GM18951 (cell line): Measurements from ENCODE around the gene ARHGAP15.

ENCODE experiments used
- POLR2A ChIP-seq: IDR thresholded peaks from 4 replicates; pipeline ENCODE4 v1.6.1; 2011; ENCODE audit warnings: mild to moderate bottlenecking; ENCODE audit not compliant: insufficient read length, insufficient read depth; ENCODE audit errors: extremely low read depth
- in situ Hi-C: fragments of 300-500 bp; cut with MboI; formaldehyde crosslinking; loops from one replicate; pipeline ENCODE4 v1.12.0; 2022; ENCODE audit warnings: low sequenced_read_pairs, mixed read lengths, inconsistent platforms; ENCODE audit not compliant: unreplicated experiment

Gene ARHGAP15

GRCh38 chr2:143683977-143684376 lies 554.8 kb downstream of the ARHGAP15 start:
- in situ Hi-C loops: no loop called here

GRCh38 chr2:143684551-143685320 lies 555.5 kb downstream of the ARHGAP15 start:
- in situ Hi-C loops: no loop called here
- TF ChIP-seq POLR2A: no peak

More at GRCh38 chr2:143683977-143684376, 554.8 kb downstream of the ARHGAP15 start:
- no peak for TF ChIP-seq POLR2A

GRCh38 chr2:143685421-143686078 lies 556.3 kb downstream of the ARHGAP15 start:
- TF ChIP-seq POLR2A: no peak
- in situ Hi-C loops: no loop called here

- in situ Hi-C loops: no loop called here
- TF ChIP-seq POLR2A: no peak
Measured at GRCh38 chr2:143686585-143687164, 557.5 kb downstream of the ARHGAP15 start.

- in situ Hi-C loops: no loop called here
- TF ChIP-seq POLR2A: no peak
Measured at GRCh38 chr2:143688248-143688647, 559.0 kb downstream of the ARHGAP15 start.

GRCh38 chr2:143688815-143689214 lies 559.6 kb downstream of the ARHGAP15 start:
- TF ChIP-seq POLR2A: no peak
- in situ Hi-C loops: no loop called here

GRCh38 chr2:143689541-143689940 lies 560.3 kb downstream of the ARHGAP15 start:
- in situ Hi-C loops: no loop called here
- TF ChIP-seq POLR2A: no peak

- in situ Hi-C loops: no loop called here
- TF ChIP-seq POLR2A: no peak
Measured at GRCh38 chr2:143690235-143690634, 561.0 kb downstream of the ARHGAP15 start.

- TF ChIP-seq POLR2A: no peak
- in situ Hi-C loops: no loop called here
Measured at GRCh38 chr2:143691121-143691520, 561.9 kb downstream of the ARHGAP15 start.

- in situ Hi-C loops: no loop called here
- TF ChIP-seq POLR2A: no peak
Measured at GRCh38 chr2:143692162-143692561, 562.9 kb downstream of the ARHGAP15 start.

- in situ Hi-C loops: no loop called here
- TF ChIP-seq POLR2A: no peak
Measured at GRCh38 chr2:143692967-143693366, 563.7 kb downstream of the ARHGAP15 start.

GRCh38 chr2:143694335-143694734 lies 565.1 kb downstream of the ARHGAP15 start:
- in situ Hi-C loops: no loop called here
- no peak for TF ChIP-seq POLR2A

- in situ Hi-C loops: no loop called here
- TF ChIP-seq POLR2A: no peak
Measured at GRCh38 chr2:143696651-143697050, 567.4 kb downstream of the ARHGAP15 start.

GRCh38 chr2:143697744-143698143 lies 568.5 kb downstream of the ARHGAP15 start:
- TF ChIP-seq POLR2A: no peak
- in situ Hi-C loops: no loop called here

GRCh38 chr2:143698352-143698751 lies 569.1 kb downstream of the ARHGAP15 start:
- no peak for TF ChIP-seq POLR2A
- in situ Hi-C loops: no loop called here
